Activated CD8-positive, alpha-beta memory T cell treated with anti-CD3 and anti-CD28 coated beads, Interleukin-2, amount 10 ng/mL, durations not matched to agents 7 days and 5 days (primary cell): ENCODE results near the gene CCDC136. TPM values are rescaled to one million over a fixed set of nuclear protein-coding genes. Genes with fewer than 3 reads are reported as not detected.

Experiments
- ATAC-seq: fragments of 150-1000 bp; cut with Tn5 transposase; one replicate; pipeline ENCODE4 v1.10.0; 2021; ENCODE audit warnings: moderate library complexity
- CTCF ChIA-PET: fragments of 350-600 bp; sonication (Branson Sonifier 250); formaldehyde crosslinking; loops from one replicate; lab custom pipeline; 2021; ENCODE audit warnings: antibody characterized with exemption; lab: Charles Lee
- DNase-seq: peaks from one replicate; pipeline ENCODE4 v3.0.0-alpha.2; 2020
- H3K27ac Mint-ChIP-seq: one replicate; pipeline ENCODE4 v1.8.0; 2021; ENCODE audit warnings: mild to moderate bottlenecking, mixed read lengths
- H3K27me3 Mint-ChIP-seq: one replicate; pipeline ENCODE4 v1.8.0; 2021; ENCODE audit warnings: mixed read lengths
- H3K36me3 Mint-ChIP-seq: one replicate; pipeline ENCODE4 v1.8.0; 2021; ENCODE audit warnings: mild to moderate bottlenecking, mixed read lengths
- H3K4me1 Mint-ChIP-seq: one replicate; pipeline ENCODE4 v1.8.0; 2021; ENCODE audit warnings: mixed read lengths
- H3K4me3 Mint-ChIP-seq: one replicate; pipeline ENCODE4 v1.8.0; 2021; ENCODE audit warnings: mild to moderate bottlenecking, moderate library complexity, mixed read lengths
- H3K9me3 Mint-ChIP-seq: one replicate; pipeline ENCODE4 v1.8.0; 2022; ENCODE audit warnings: low read depth, mixed read lengths
- total RNA-seq, 2 experiments: library from RNA; stranded (reverse); gene quantifications; one replicate each; pipeline ENCODE4 v1.2.3, GENCODE V29; 2021

CCDC136 gene
- total RNA-seq, 2 experiments from 2014 or later = 4.4 to 5.8 TPM

- Mint-ChIP-seq H3K27ac (no peak overlapping the region), H3K4me1 (no peaks in the 10 kb centered on the region), H3K9me3 (no peaks in the 10 kb centered on the region), H3K4me3 (no peak overlapping the region), H3K27me3 (no peaks in the 10 kb centered on the region), H3K36me3 (no peaks in the 10 kb centered on the region)
- DNase-seq (no peak), ATAC-seq (no peak)
- CTCF ChIA-PET = no interaction called here
These were observed 9.2 kb downstream of the CCDC136 start for GRCh38 chr7:128801003-128801402.

DNA sequence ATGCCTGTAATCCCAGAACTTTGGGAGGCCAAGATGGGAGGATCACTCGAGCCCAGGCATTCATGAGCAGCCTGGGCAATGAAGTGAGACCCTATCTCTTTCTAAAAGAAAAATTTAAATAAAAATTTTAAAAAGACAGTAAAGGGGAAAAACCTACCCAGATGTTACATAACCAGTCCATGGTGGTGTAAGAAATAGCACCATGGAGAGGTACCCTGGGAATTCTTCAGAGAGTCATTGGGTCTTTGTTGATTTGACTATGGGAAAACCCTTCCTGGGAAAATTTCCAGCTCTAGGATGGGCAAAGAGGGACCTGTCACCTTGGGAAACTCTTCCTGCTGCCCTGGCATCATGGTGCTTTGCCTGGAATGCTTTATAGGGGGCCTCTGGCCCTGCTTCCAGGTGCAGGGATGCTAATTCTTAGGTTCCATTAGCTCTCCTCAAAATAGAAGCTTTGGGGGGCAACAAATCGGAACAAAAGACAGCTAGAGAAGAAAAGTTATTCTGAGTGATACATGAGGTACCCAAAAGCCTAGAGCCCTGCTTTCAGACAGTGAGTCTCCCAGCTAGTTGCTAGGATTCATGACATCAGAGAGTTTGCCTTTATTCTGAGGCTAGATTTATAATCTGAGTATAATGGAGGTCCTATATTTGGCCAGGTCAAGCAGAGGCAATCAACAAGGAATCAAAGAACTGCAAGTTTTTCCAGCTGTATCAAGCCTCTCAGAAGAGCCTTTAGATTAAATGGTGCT is 10.1 kb downstream of the CCDC136 start:
- no peaks in the 10 kb centered on the region for H3K9me3 Mint-ChIP-seq
- H3K4me3 Mint-ChIP-seq = no peak overlapping the region
- DNase-seq = no peak
- H3K27ac Mint-ChIP-seq = no peak overlapping the region
- CTCF ChIA-PET = no interaction called here
- H3K27me3 Mint-ChIP-seq = no peaks in the 10 kb centered on the region
- ATAC-seq = no peak
- H3K4me1 Mint-ChIP-seq = no peaks in the 10 kb centered on the region
- no peaks in the 10 kb centered on the region for H3K36me3 Mint-ChIP-seq

- ATAC-seq (no peak), DNase-seq (no peak)
- no peaks in the 10 kb centered on the region for H3K27me3 Mint-ChIP-seq
- H3K4me3 Mint-ChIP-seq = no peak overlapping the region
- H3K27ac Mint-ChIP-seq = no peak overlapping the region
- H3K36me3 Mint-ChIP-seq = no peaks in the 10 kb centered on the region
- H3K9me3 Mint-ChIP-seq = no peaks in the 10 kb centered on the region
- CTCF ChIA-PET = no interaction called here
- no peaks in the 10 kb centered on the region for H3K4me1 Mint-ChIP-seq
These were observed 12.7 kb downstream of the CCDC136 start for GRCh38 chr7:128804484-128804883.

- DNase-seq = no peak
- no peak for ATAC-seq
- Mint-ChIP-seq H3K4me1 (no peaks in the 10 kb centered on the region), H3K27me3 (no peaks in the 10 kb centered on the region), H3K4me3 (no peak overlapping the region), H3K9me3 (no peaks in the 10 kb centered on the region), H3K36me3 (no peaks in the 10 kb centered on the region), H3K27ac (no peak overlapping the region)
- CTCF ChIA-PET = no interaction called here
These were observed 13.5 kb downstream of the CCDC136 start for GRCh38 chr7:128805225-128805624.

GRCh38 chr7:128807191-128807590 is 15.4 kb downstream of the CCDC136 start:
- Mint-ChIP-seq H3K27me3 (no peaks in the 10 kb centered on the region), H3K9me3 (no peaks in the 10 kb centered on the region), H3K4me1 (no peaks in the 10 kb centered on the region), H3K36me3 (no peaks in the 10 kb centered on the region), H3K4me3 (no peak overlapping the region), H3K27ac (no peak overlapping the region)
- DNase-seq (no peak), ATAC-seq (no peak)
- CTCF ChIA-PET = interaction anchor here (0.6 kb wide), 1 partner anchor 1150 kb away, joined by 3 read pairs; no protein-coding TSS in a partner anchor

DNA sequence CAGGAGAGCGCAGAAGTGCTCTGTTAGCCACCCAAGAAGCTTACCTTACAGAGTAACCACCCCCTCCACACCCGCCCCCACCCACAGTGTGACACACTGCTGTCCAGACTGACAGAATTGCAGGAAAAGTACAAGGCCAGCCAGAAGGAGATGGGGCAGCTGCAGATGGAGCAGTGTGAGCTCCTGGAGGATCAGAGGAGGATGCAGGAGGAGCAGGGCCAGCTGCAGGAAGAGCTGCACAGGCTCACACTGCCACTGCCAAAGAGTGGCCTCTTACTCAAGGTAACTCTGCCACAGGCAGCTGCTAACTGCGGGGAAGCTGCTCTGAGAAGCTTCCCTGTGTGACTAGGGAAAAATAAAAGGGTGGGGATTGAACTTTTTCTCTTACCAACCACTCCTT is 17.6 kb downstream of the CCDC136 start:
- Mint-ChIP-seq H3K27ac (no peak overlapping the region), H3K4me1 (no peaks in the 10 kb centered on the region), H3K9me3 (no peaks in the 10 kb centered on the region), H3K27me3 (no peaks in the 10 kb centered on the region), H3K36me3 (no peaks in the 10 kb centered on the region), H3K4me3 (no peak overlapping the region)
- ATAC-seq (no peak), DNase-seq (no peak)
- CTCF ChIA-PET = no interaction called here

- DNase-seq (no peak), ATAC-seq (no peak)
- H3K4me3 Mint-ChIP-seq = no peak overlapping the region
- H3K4me1 Mint-ChIP-seq = no peaks in the 10 kb centered on the region
- no peaks in the 10 kb centered on the region for H3K36me3 Mint-ChIP-seq
- no peaks in the 10 kb centered on the region for H3K9me3 Mint-ChIP-seq
- no peak overlapping the region for H3K27ac Mint-ChIP-seq
- H3K27me3 Mint-ChIP-seq = no peaks in the 10 kb centered on the region
- CTCF ChIA-PET = no interaction called here
These were observed 18.7 kb downstream of the CCDC136 start for GRCh38 chr7:128810473-128810872.

DNA sequence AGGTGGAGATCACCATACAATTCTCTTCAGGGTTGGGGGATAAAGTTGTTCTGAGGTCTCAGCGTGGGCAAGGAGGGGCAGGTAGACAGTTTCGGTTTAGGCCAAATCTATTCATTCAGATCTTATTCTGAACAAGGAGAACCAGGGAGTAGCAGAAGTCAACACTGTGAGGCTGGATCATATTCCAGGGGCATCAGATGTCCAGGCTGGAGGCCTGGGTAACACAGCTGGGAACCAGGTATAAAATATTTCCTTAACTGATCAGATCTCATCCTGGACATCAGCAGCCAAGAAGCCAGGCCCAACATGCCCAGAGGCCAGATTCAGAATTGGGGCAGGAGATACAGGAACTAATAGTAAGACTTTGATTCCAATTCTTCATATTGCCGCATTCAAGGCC is 19.2 kb downstream of the CCDC136 start:
- Mint-ChIP-seq H3K4me1 (no peaks in the 10 kb centered on the region), H3K27ac (no peak overlapping the region), H3K9me3 (no peaks in the 10 kb centered on the region), H3K36me3 (no peaks in the 10 kb centered on the region), H3K27me3 (no peaks in the 10 kb centered on the region), H3K4me3 (no peak overlapping the region)
- CTCF ChIA-PET = no interaction called here
- ATAC-seq (no peak), DNase-seq (no peak)

DNA sequence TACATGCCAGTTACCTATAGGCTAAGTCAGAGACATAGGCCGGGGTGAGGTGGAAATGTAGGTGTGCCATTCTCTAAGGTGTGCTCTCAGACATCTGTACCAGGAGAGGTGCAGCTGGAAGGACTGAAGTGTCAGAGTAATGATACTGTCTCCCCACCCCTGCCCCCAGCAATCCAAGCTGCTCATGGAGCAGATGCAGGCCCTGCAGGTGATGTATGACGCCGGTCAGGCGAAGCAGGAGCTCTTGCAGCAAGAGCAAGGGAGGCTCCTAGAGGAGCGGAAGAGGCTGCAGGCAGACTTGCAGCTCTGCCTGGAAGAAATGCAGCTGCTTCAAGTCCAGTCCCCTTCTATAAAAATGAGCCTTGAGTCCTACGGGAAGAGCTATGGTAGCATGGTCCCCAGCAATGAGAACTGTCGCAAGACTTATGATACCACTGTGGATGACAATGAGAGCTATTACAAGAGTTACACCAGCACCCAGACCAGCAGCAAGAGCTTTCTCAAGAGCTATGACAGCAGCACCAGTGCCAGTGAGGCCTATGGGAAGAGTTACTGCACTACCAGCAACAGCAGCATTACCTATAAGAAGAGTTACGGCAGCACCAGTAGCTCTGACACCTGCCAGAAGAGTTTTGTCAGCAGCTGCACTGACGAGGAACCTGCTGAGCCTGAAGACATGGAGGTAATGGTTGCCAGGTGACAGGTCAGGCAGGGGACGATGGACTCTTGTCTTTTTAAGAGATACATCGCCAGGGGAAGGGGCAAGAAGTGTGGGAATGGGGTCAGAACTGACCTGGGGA is 20.1 kb downstream of the CCDC136 start:
- no peak for DNase-seq
- H3K36me3 Mint-ChIP-seq = no peaks in the 10 kb centered on the region
- no peaks in the 10 kb centered on the region for H3K4me1 Mint-ChIP-seq
- no peak overlapping the region for H3K27ac Mint-ChIP-seq
- H3K27me3 Mint-ChIP-seq = no peaks in the 10 kb centered on the region
- CTCF ChIA-PET = interaction anchor here (0.9 kb wide), 1 partner anchor 72 kb away, joined by 3 read pairs; no protein-coding TSS in a partner anchor
- no peaks in the 10 kb centered on the region for H3K9me3 Mint-ChIP-seq
- no peak for ATAC-seq
- H3K4me3 Mint-ChIP-seq = no peak overlapping the region

DNA sequence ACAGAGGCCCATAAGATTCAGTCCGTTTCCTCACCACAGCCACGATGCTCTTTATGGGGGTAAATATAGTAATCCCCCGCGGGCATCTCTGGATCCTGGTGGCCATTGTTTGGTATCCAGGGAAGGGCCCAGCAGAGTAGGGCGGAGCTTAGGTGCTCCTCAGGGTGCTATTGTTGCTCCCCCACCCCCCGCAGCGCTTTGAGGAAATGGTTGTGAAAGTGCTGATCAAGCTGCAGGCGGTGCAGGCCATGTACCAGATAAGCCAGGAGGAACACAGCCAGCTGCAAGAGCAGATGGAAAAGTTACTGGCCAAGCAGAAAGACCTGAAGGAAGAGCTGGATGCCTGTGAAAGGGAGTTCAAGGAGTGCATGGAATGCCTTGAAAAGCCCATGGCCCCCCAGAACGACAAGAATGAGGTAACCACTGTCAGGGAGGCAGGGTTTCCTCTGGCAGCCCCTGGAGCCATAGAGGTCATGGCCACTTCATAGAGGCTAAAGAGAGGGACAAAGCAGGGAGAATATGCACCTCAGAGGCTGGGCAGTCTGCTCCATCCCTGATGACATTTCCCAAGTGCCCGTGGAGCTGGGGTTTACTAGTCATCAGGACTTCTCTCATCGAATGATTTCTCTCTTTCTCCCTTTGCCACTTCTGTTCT is 20.9 kb downstream of the CCDC136 start:
- H3K9me3 Mint-ChIP-seq = no peaks in the 10 kb centered on the region
- DNase-seq = no peak
- ATAC-seq = no peak
- H3K4me3 Mint-ChIP-seq = no peak overlapping the region
- H3K36me3 Mint-ChIP-seq = no peaks in the 10 kb centered on the region
- H3K4me1 Mint-ChIP-seq = no peaks in the 10 kb centered on the region
- CTCF ChIA-PET = no interaction called here
- H3K27ac Mint-ChIP-seq = no peak overlapping the region
- H3K27me3 Mint-ChIP-seq = no peaks in the 10 kb centered on the region

DNA sequence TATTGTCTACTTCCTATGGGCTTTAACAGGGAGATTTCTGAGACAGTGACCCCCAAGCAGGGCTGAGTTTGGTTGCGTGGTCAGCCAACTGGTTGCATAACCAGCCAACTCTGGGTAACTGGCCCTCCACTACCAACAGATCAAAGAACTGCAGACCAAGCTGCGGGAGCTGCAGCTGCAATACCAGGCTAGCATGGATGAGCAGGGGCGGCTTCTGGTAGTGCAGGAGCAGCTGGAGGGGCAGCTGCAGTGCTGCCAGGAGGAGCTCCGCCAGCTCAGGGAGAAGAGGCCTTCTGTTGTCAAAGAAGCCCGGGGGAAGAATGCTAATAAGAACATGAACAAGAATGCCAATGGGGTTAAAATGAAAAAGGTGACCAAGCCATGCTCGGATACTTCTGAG is 22.7 kb downstream of the CCDC136 start:
- Mint-ChIP-seq H3K9me3 (no peaks in the 10 kb centered on the region), H3K27me3 (peaks cover 6% of the 10 kb centered on the region), H3K4me3 (no peak overlapping the region), H3K4me1 (no peaks in the 10 kb centered on the region), H3K36me3 (no peaks in the 10 kb centered on the region), H3K27ac (no peak overlapping the region)
- CTCF ChIA-PET = no interaction called here
- DNase-seq (no peak), ATAC-seq (no peak)

DNA sequence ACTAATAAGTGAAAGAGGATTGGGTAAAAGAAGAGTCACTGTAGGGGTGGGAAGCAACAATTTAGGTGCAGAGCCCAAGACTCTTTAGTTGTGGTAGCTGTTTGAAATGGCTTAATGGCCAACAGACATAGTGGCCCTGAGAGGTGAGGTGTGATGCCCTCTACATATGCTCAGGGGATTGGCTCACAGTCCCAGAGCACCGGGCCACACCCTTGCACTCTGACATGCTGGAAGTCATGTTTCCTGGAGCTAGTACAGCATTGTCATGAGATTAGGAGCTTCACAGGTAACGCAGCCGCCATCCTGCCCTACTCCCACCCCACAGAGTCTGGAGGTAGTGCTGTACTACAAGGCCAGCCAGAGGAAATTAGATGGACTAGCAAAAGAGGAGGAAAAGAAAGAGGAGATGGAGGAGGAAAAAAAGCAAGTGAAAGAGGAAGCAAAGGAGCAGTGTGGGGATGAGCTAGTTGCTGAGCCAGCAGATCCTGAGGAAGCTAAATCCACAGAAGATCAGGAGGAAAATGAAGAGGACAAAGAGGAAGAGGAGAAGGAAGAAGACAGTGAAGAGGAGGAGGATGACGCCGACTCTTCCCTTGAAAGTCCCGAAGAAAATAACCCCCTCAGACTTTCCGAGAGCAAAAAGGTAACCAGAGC is 23.6 kb downstream of the CCDC136 start:
- Mint-ChIP-seq H3K4me1 (peaks cover 2% of the 10 kb centered on the region), H3K27ac (no peak overlapping the region), H3K4me3 (no peak overlapping the region), H3K27me3 (peaks cover 6% of the 10 kb centered on the region), H3K9me3 (no peaks in the 10 kb centered on the region), H3K36me3 (no peaks in the 10 kb centered on the region)
- no peak for DNase-seq
- CTCF ChIA-PET = interaction anchor here (0.7 kb wide), 1 partner anchor 26 kb away, joined by 3 read pairs; no protein-coding TSS in a partner anchor
- ATAC-seq = no peak

DNA sequence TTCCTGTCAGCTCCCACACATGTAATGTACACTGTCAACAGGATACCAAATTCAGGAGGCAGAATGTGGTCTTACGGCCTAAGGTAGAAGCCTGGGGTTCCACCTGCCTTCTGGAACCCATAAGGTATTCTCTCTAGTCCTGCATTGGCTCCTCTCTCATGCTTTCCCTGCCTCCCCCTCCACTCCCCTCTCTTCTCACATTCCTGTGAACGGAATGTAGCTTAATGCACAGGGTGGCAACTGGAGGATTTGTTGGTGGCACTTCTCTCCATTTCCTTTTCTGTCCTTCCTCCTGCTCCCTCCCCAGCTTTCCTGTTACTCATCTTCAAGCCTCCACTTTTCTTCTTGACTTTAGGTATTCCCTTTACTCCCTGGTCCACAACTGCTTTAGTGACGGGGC is 26.9 kb downstream of the CCDC136 start:
- DNase-seq (no peak), ATAC-seq (no peak)
- Mint-ChIP-seq H3K4me3 (no peak overlapping the region), H3K36me3 (no peaks in the 10 kb centered on the region), H3K27me3 (peaks cover 8% of the 10 kb centered on the region), H3K4me1 (peaks cover 2% of the 10 kb centered on the region), H3K27ac (no peak overlapping the region), H3K9me3 (no peaks in the 10 kb centered on the region)
- CTCF ChIA-PET = interaction anchor here (1.1 to 1.4 kb wide), 4 partner anchors 23 to 345 kb away, joined by 3 to 4 read pairs (median 4); no protein-coding TSS in a partner anchor
